Left renal pelvis (tissue), 4 donors: Measurements from ENCODE around the gene POLR2F. TPM values are rescaled to one million over a fixed set of nuclear protein-coding genes. Genes with fewer than 3 reads are reported as not detected.
"Not testable (repeated sequence)": the region's sequence is repeated elsewhere in the genome, so short reads cannot be mapped to it uniquely, and the experiment has no call there.

Source experiments
- DNase-seq, 4 donors: peaks; one replicate each; pipeline ENCODE4 v3.0.0-alpha.2; 2013; ENCODE audit warnings: low read depth in 4 of 4, low spot score in 3 of 4
- polyA plus RNA-seq, 4 donors: library from polyadenylated mRNA; unstranded; fragments of 120-200 nt; gene quantifications; one replicate each; pipeline ENCODE4 v1.2.1, GENCODE V29; 2013; ENCODE audit not compliant: insufficient read length in 4 of 4

The POLR2F gene
- polyA plus RNA-seq, 4 donors, result 47.9 to 74.8 (median 61.7) TPM

GRCh38 chr22:37947142-37947795 is 6.2 kb upstream of the POLR2F start:
- not testable (repeated sequence) for DNase-seq

- no peak for DNase-seq
These were observed 2.2 kb upstream of the POLR2F start for GRCh38 chr22:37951305-37951704.

- DNase-seq, result not testable (repeated sequence)
These were observed 870 bp upstream of the POLR2F start for GRCh38 chr22:37952629-37953028.

- no peak for DNase-seq
These were observed 450 bp upstream of the POLR2F start for GRCh38 chr22:37953062-37953436.

GRCh38 chr22:37954686-37955085 is 1.2 kb downstream of the POLR2F start:
- no peak for DNase-seq

- not testable (repeated sequence) for DNase-seq
These were observed 2.4 kb downstream of the POLR2F start for GRCh38 chr22:37955825-37956397.

GRCh38 chr22:37957232-37957631 is 3.7 kb downstream of the POLR2F start:
- DNase-seq, result no peak

- DNase-seq, result no peak
These were observed 5.8 kb downstream of the POLR2F start for GRCh38 chr22:37959231-37959825.

GRCh38 chr22:37961062-37961461 is 7.6 kb downstream of the POLR2F start:
- DNase-seq, result no peak

GRCh38 chr22:37965940-37966664 is 12.6 kb downstream of the POLR2F start:
- no peak for DNase-seq

- DNase-seq, result no peak
These were observed 13.6 kb downstream of the POLR2F start for GRCh38 chr22:37967147-37967546.

GRCh38 chr22:37967637-37968451 is 14.3 kb downstream of the POLR2F start:
- no peak for DNase-seq

GRCh38 chr22:37968452-37969251 is 15.2 kb downstream of the POLR2F start:
- no peak for DNase-seq

- DNase-seq, result no peak
These were observed 17.4 kb downstream of the POLR2F start for GRCh38 chr22:37970864-37971263.

GRCh38 chr22:37971475-37972434 is 18.3 kb downstream of the POLR2F start:
- DNase-seq, result no peak

GRCh38 chr22:37972527-37972926 is 19.0 kb downstream of the POLR2F start:
- DNase-seq, result no peak

- no peak for DNase-seq
These were observed 20.0 kb downstream of the POLR2F start for GRCh38 chr22:37973271-37974170.

GRCh38 chr22:37975153-37975552 is 21.7 kb downstream of the POLR2F start:
- no peak for DNase-seq
